KOPT-K1 (cell line): ENCODE results near the gene MTCL1.

ENCODE experiments used
- H3K27ac ChIP-seq: fragments of 200-600 bp; sonication (generic); 2 replicates; pipeline ENCODE4 v1.5.1; 2016; ENCODE audit warnings: antibody characterized with exemption, mild to moderate bottlenecking, low read depth, low read length; ENCODE audit not compliant: poor library complexity, severe bottlenecking
- H3K36me3 ChIP-seq: fragments of 200-600 bp; sonication (generic); 2 replicates; pipeline ENCODE4 v1.5.1; 2017; ENCODE audit warnings: antibody characterized with exemption, mild to moderate bottlenecking, low read length, moderate library complexity; ENCODE audit not compliant: insufficient read depth
- H3K9me3 ChIP-seq: fragments of 200-600 bp; sonication (generic); 2 replicates; pipeline ENCODE4 v1.5.1; 2017; ENCODE audit warnings: antibody characterized with exemption, low read length, mild to moderate bottlenecking; ENCODE audit not compliant: insufficient read depth, poor library complexity, severe bottlenecking

The MTCL1 gene

GRCh38 chr18:8841781-8842485 lies 136.6 kb downstream of the MTCL1 start:
- Histone ChIP-seq H3K27ac (no peak overlapping the region), H3K36me3 (no peaks in the 10 kb centered on the region), H3K9me3 (peaks cover 19% of the 10 kb centered on the region)

- Histone ChIP-seq H3K9me3 (peaks cover 13% of the 10 kb centered on the region), H3K36me3 (no peaks in the 10 kb centered on the region), H3K27ac (no peak overlapping the region)
These were observed 137.2 kb downstream of the MTCL1 start for GRCh38 chr18:8842506-8842905.

- Histone ChIP-seq H3K27ac (no peak overlapping the region), H3K9me3 (peaks cover 8% of the 10 kb centered on the region), H3K36me3 (no peaks in the 10 kb centered on the region)
These were observed 137.6 kb downstream of the MTCL1 start for GRCh38 chr18:8843005-8843404.

GRCh38 chr18:8844721-8845148 lies 139.4 kb downstream of the MTCL1 start:
- H3K9me3 ChIP-seq = no peaks in the 10 kb centered on the region
- no peak overlapping the region for H3K27ac ChIP-seq
- H3K36me3 ChIP-seq = no peaks in the 10 kb centered on the region

GRCh38 chr18:8845506-8845905 lies 140.2 kb downstream of the MTCL1 start:
- Histone ChIP-seq H3K27ac (no peak overlapping the region), H3K9me3 (no peaks in the 10 kb centered on the region), H3K36me3 (no peaks in the 10 kb centered on the region)

- H3K36me3 ChIP-seq = no peaks in the 10 kb centered on the region
- no peaks in the 10 kb centered on the region for H3K9me3 ChIP-seq
- H3K27ac ChIP-seq = no peak overlapping the region
These were observed 141.9 kb downstream of the MTCL1 start for GRCh38 chr18:8847066-8847755.

- H3K27ac ChIP-seq = no peak overlapping the region
- no peaks in the 10 kb centered on the region for H3K36me3 ChIP-seq
- no peaks in the 10 kb centered on the region for H3K9me3 ChIP-seq
These were observed 142.5 kb downstream of the MTCL1 start for GRCh38 chr18:8847900-8848299.

- Histone ChIP-seq H3K9me3 (no peaks in the 10 kb centered on the region), H3K27ac (no peak overlapping the region)
These were observed 143.2 kb downstream of the MTCL1 start for GRCh38 chr18:8848541-8848940.

GRCh38 chr18:8849696-8850095 lies 144.3 kb downstream of the MTCL1 start:
- no peaks in the 10 kb centered on the region for H3K9me3 ChIP-seq
- H3K36me3 ChIP-seq = no peaks in the 10 kb centered on the region
- no peak overlapping the region for H3K27ac ChIP-seq

More at GRCh38 chr18:8848541-8848940, 143.2 kb downstream of the MTCL1 start:
- no peaks in the 10 kb centered on the region for H3K36me3 ChIP-seq

- H3K27ac ChIP-seq = no peak overlapping the region
- no peaks in the 10 kb centered on the region for H3K9me3 ChIP-seq
- no peaks in the 10 kb centered on the region for H3K36me3 ChIP-seq
These were observed 146.3 kb downstream of the MTCL1 start for GRCh38 chr18:8851659-8852058.

- H3K27ac ChIP-seq = no peak overlapping the region
- no peaks in the 10 kb centered on the region for H3K36me3 ChIP-seq
- H3K9me3 ChIP-seq = no peaks in the 10 kb centered on the region
These were observed 149.2 kb downstream of the MTCL1 start for GRCh38 chr18:8854550-8854949.

GRCh38 chr18:8854962-8855361 lies 149.6 kb downstream of the MTCL1 start:
- Histone ChIP-seq H3K36me3 (no peaks in the 10 kb centered on the region), H3K27ac (no peak overlapping the region), H3K9me3 (no peaks in the 10 kb centered on the region)

GRCh38 chr18:8856212-8856611 lies 150.9 kb downstream of the MTCL1 start:
- H3K36me3 ChIP-seq = no peaks in the 10 kb centered on the region
- H3K27ac ChIP-seq = no peak overlapping the region
- H3K9me3 ChIP-seq = no peaks in the 10 kb centered on the region

GRCh38 chr18:8856769-8857393 lies 151.5 kb downstream of the MTCL1 start:
- no peaks in the 10 kb centered on the region for H3K9me3 ChIP-seq
- no peak overlapping the region for H3K27ac ChIP-seq
- H3K36me3 ChIP-seq = no peaks in the 10 kb centered on the region

- no peaks in the 10 kb centered on the region for H3K9me3 ChIP-seq
- no peak overlapping the region for H3K27ac ChIP-seq
- H3K36me3 ChIP-seq = no peaks in the 10 kb centered on the region
These were observed 152.4 kb downstream of the MTCL1 start for GRCh38 chr18:8857806-8858205.
